ENCODE results near the gene SPRR4.

SPRR4 gene

GRCh38 chr1:152967201-152967600, 3.2 kb upstream of the SPRR4 start:
- H3K9ac ChIP-seq (ENCODE audit: low read length in 2 of 2), result no peak overlapping the region
- H3K4me3 ChIP-seq (ENCODE audit: low read length in 2 of 2), result no peak overlapping the region
- no peaks in the 10 kb centered on the region for H3K36me3 ChIP-seq (ENCODE audit: control insufficient read depth in 2 of 2, insufficient read depth in 2 of 2, low read length in 2 of 2)
- H3K27me3 ChIP-seq (ENCODE audit: control insufficient read depth in 1 of 2, insufficient read depth in 2 of 2, low read length in 2 of 2), result no peaks in the 10 kb centered on the region
- no peak overlapping the region for H3K27ac ChIP-seq (ENCODE audit: low read length)
- H3K4me1 ChIP-seq (ENCODE audit: control insufficient read depth, insufficient read depth, low read length), result no peaks in the 10 kb centered on the region
- H3K9me3 ChIP-seq (ENCODE audit: control insufficient read depth in 2 of 2, low read length in 2 of 2), result no peaks in the 10 kb centered on the region

GRCh38 chr1:152968248-152968647, 2.2 kb upstream of the SPRR4 start:
- Histone ChIP-seq H3K4me1 (ENCODE audit: control insufficient read depth, insufficient read depth, low read length) (no peaks in the 10 kb centered on the region), H3K9me3 (ENCODE audit: control insufficient read depth in 2 of 2, low read length in 2 of 2) (no peaks in the 10 kb centered on the region), H3K9ac (ENCODE audit: low read length in 2 of 2) (no peak overlapping the region), H3K27me3 (ENCODE audit: control insufficient read depth in 1 of 2, insufficient read depth in 2 of 2, low read length in 2 of 2) (no peaks in the 10 kb centered on the region), H3K36me3 (ENCODE audit: control insufficient read depth in 2 of 2, insufficient read depth in 2 of 2, low read length in 2 of 2) (no peaks in the 10 kb centered on the region), H3K4me3 (ENCODE audit: low read length in 2 of 2) (no peak overlapping the region), H3K27ac (ENCODE audit: low read length) (no peak overlapping the region)

- no peaks in the 10 kb centered on the region for H3K4me1 ChIP-seq (ENCODE audit: control insufficient read depth, insufficient read depth, low read length)
- no peaks in the 10 kb centered on the region for H3K9me3 ChIP-seq (ENCODE audit: control insufficient read depth in 2 of 2, low read length in 2 of 2)
- H3K27ac ChIP-seq (ENCODE audit: low read length), result no peak overlapping the region
- H3K9ac ChIP-seq (ENCODE audit: low read length in 2 of 2), result no peak overlapping the region
- no peak overlapping the region for H3K4me3 ChIP-seq (ENCODE audit: low read length in 2 of 2)
- H3K36me3 ChIP-seq (ENCODE audit: control insufficient read depth in 2 of 2, insufficient read depth in 2 of 2, low read length in 2 of 2), result no peaks in the 10 kb centered on the region
- H3K27me3 ChIP-seq (ENCODE audit: control insufficient read depth in 1 of 2, insufficient read depth in 2 of 2, low read length in 2 of 2), result no peaks in the 10 kb centered on the region
Measured at GRCh38 chr1:152969036-152969435, 1.4 kb upstream of the SPRR4 start.

GRCh38 chr1:152972196-152972886, 1.9 kb downstream of the SPRR4 start:
- Histone ChIP-seq H3K4me3 (ENCODE audit: low read length in 2 of 2) (no peak overlapping the region), H3K27ac (ENCODE audit: low read length) (no peak overlapping the region), H3K9me3 (ENCODE audit: control insufficient read depth in 2 of 2, low read length in 2 of 2) (no peaks in the 10 kb centered on the region), H3K36me3 (ENCODE audit: control insufficient read depth in 2 of 2, insufficient read depth in 2 of 2, low read length in 2 of 2) (no peaks in the 10 kb centered on the region), H3K9ac (ENCODE audit: low read length in 2 of 2) (no peak overlapping the region), H3K27me3 (ENCODE audit: control insufficient read depth in 1 of 2, insufficient read depth in 2 of 2, low read length in 2 of 2) (no peaks in the 10 kb centered on the region), H3K4me1 (ENCODE audit: control insufficient read depth, insufficient read depth, low read length) (no peaks in the 10 kb centered on the region)

- H3K27me3 ChIP-seq (ENCODE audit: control insufficient read depth in 1 of 2, insufficient read depth in 2 of 2, low read length in 2 of 2), result no peaks in the 10 kb centered on the region
- no peak overlapping the region for H3K4me3 ChIP-seq (ENCODE audit: low read length in 2 of 2)
- no peak overlapping the region for H3K9ac ChIP-seq (ENCODE audit: low read length in 2 of 2)
- H3K36me3 ChIP-seq (ENCODE audit: control insufficient read depth in 2 of 2, insufficient read depth in 2 of 2, low read length in 2 of 2), result no peaks in the 10 kb centered on the region
- no peaks in the 10 kb centered on the region for H3K9me3 ChIP-seq (ENCODE audit: control insufficient read depth in 2 of 2, low read length in 2 of 2)
- H3K4me1 ChIP-seq (ENCODE audit: control insufficient read depth, insufficient read depth, low read length), result no peaks in the 10 kb centered on the region
- H3K27ac ChIP-seq (ENCODE audit: low read length), result no peak overlapping the region
Measured at GRCh38 chr1:152976688-152977087, 6.2 kb downstream of the SPRR4 start.

- H3K9ac ChIP-seq (ENCODE audit: low read length in 2 of 2), result no peak overlapping the region
- H3K27me3 ChIP-seq (ENCODE audit: control insufficient read depth in 1 of 2, insufficient read depth in 2 of 2, low read length in 2 of 2), result no peaks in the 10 kb centered on the region
- no peaks in the 10 kb centered on the region for H3K9me3 ChIP-seq (ENCODE audit: control insufficient read depth in 2 of 2, low read length in 2 of 2)
- H3K4me3 ChIP-seq (ENCODE audit: low read length in 2 of 2), result no peak overlapping the region
- H3K36me3 ChIP-seq (ENCODE audit: control insufficient read depth in 2 of 2, insufficient read depth in 2 of 2, low read length in 2 of 2), result no peaks in the 10 kb centered on the region
- no peaks in the 10 kb centered on the region for H3K4me1 ChIP-seq (ENCODE audit: control insufficient read depth, insufficient read depth, low read length)
- H3K27ac ChIP-seq (ENCODE audit: low read length), result no peak overlapping the region
Measured at GRCh38 chr1:152977614-152978013, 7.2 kb downstream of the SPRR4 start.

GRCh38 chr1:152980676-152981075, 10.2 kb downstream of the SPRR4 start:
- Histone ChIP-seq H3K4me3 (ENCODE audit: low read length in 2 of 2) (no peak overlapping the region), H3K9me3 (ENCODE audit: control insufficient read depth in 2 of 2, low read length in 2 of 2) (no peaks in the 10 kb centered on the region), H3K9ac (ENCODE audit: low read length in 2 of 2) (no peak overlapping the region), H3K27ac (ENCODE audit: low read length) (no peak overlapping the region), H3K36me3 (ENCODE audit: control insufficient read depth in 2 of 2, insufficient read depth in 2 of 2, low read length in 2 of 2) (no peaks in the 10 kb centered on the region), H3K4me1 (ENCODE audit: control insufficient read depth, insufficient read depth, low read length) (no peaks in the 10 kb centered on the region), H3K27me3 (ENCODE audit: control insufficient read depth in 1 of 2, insufficient read depth in 2 of 2, low read length in 2 of 2) (no peaks in the 10 kb centered on the region)

- Histone ChIP-seq H3K27me3 (ENCODE audit: control insufficient read depth in 1 of 2, insufficient read depth in 2 of 2, low read length in 2 of 2) (no peaks in the 10 kb centered on the region), H3K4me1 (ENCODE audit: control insufficient read depth, insufficient read depth, low read length) (no peaks in the 10 kb centered on the region), H3K9me3 (ENCODE audit: control insufficient read depth in 2 of 2, low read length in 2 of 2) (no peaks in the 10 kb centered on the region), H3K4me3 (ENCODE audit: low read length in 2 of 2) (no peak overlapping the region), H3K27ac (ENCODE audit: low read length) (no peak overlapping the region), H3K36me3 (ENCODE audit: control insufficient read depth in 2 of 2, insufficient read depth in 2 of 2, low read length in 2 of 2) (no peaks in the 10 kb centered on the region), H3K9ac (ENCODE audit: low read length in 2 of 2) (no peak overlapping the region)
Measured at GRCh38 chr1:152981146-152981871, 10.9 kb downstream of the SPRR4 start.

- no peak overlapping the region for H3K27ac ChIP-seq (ENCODE audit: low read length)
- no peaks in the 10 kb centered on the region for H3K27me3 ChIP-seq (ENCODE audit: control insufficient read depth in 1 of 2, insufficient read depth in 2 of 2, low read length in 2 of 2)
- H3K4me3 ChIP-seq (ENCODE audit: low read length in 2 of 2), result no peak overlapping the region
- H3K9ac ChIP-seq (ENCODE audit: low read length in 2 of 2), result no peak overlapping the region
- no peaks in the 10 kb centered on the region for H3K36me3 ChIP-seq (ENCODE audit: control insufficient read depth in 2 of 2, insufficient read depth in 2 of 2, low read length in 2 of 2)
- no peaks in the 10 kb centered on the region for H3K9me3 ChIP-seq (ENCODE audit: control insufficient read depth in 2 of 2, low read length in 2 of 2)
- H3K4me1 ChIP-seq (ENCODE audit: control insufficient read depth, insufficient read depth, low read length), result no peaks in the 10 kb centered on the region
Measured at GRCh38 chr1:152982076-152982475, 11.6 kb downstream of the SPRR4 start.

- no peak overlapping the region for H3K27ac ChIP-seq (ENCODE audit: low read length)
- no peaks in the 10 kb centered on the region for H3K36me3 ChIP-seq (ENCODE audit: control insufficient read depth in 2 of 2, insufficient read depth in 2 of 2, low read length in 2 of 2)
- no peak overlapping the region for H3K9ac ChIP-seq (ENCODE audit: low read length in 2 of 2)
- no peak overlapping the region for H3K4me3 ChIP-seq (ENCODE audit: low read length in 2 of 2)
- H3K27me3 ChIP-seq (ENCODE audit: control insufficient read depth in 1 of 2, insufficient read depth in 2 of 2, low read length in 2 of 2), result no peaks in the 10 kb centered on the region
- H3K9me3 ChIP-seq (ENCODE audit: control insufficient read depth in 2 of 2, low read length in 2 of 2), result no peaks in the 10 kb centered on the region
- H3K4me1 ChIP-seq (ENCODE audit: control insufficient read depth, insufficient read depth, low read length), result no peaks in the 10 kb centered on the region
Measured at GRCh38 chr1:152983234-152983633, 12.8 kb downstream of the SPRR4 start.

- no peaks in the 10 kb centered on the region for H3K9me3 ChIP-seq (ENCODE audit: control insufficient read depth in 2 of 2, low read length in 2 of 2)
- no peaks in the 10 kb centered on the region for H3K36me3 ChIP-seq (ENCODE audit: control insufficient read depth in 2 of 2, insufficient read depth in 2 of 2, low read length in 2 of 2)
- no peaks in the 10 kb centered on the region for H3K4me1 ChIP-seq (ENCODE audit: control insufficient read depth, insufficient read depth, low read length)
- H3K9ac ChIP-seq (ENCODE audit: low read length in 2 of 2), result no peak within 1 kb of the TSS
- H3K27ac ChIP-seq (ENCODE audit: low read length), result no peak within 1 kb of the TSS
- H3K4me3 ChIP-seq (ENCODE audit: low read length in 2 of 2), result no peak within 1 kb of the TSS
- no peaks in the 10 kb centered on the region for H3K27me3 ChIP-seq (ENCODE audit: control insufficient read depth in 1 of 2, insufficient read depth in 2 of 2, low read length in 2 of 2)
Measured at GRCh38 chr1:152983743-152984142, 13.3 kb downstream of the SPRR4 start, which contains the start of gene SPRR1A. TSS of gene SPRR1A (plus strand) at chr1:152984081. CDS start at chr1:152985231, 1,150 bp downstream.

All from stomach smooth muscle (tissue), 2 donors.